Dendritic cell treated with granulocyte-macrophage colony-stimulating factor and Interleukin-4, amounts not matched to agents 40 ng/mL and 50 ng/mL, for 4 days (primary cell): ENCODE data around the gene HMOX1.
A peak's percentile ranks its signal among the peaks of the same experiment; 100 is the strongest.

Source experiments
- H3K27ac Mint-ChIP-seq: one replicate; pipeline ENCODE4 v1.8.0; 2022; ENCODE audit warnings: mild to moderate bottlenecking, mixed read lengths
- H3K27me3 Mint-ChIP-seq: one replicate; pipeline ENCODE4 v1.8.0; 2022; ENCODE audit warnings: mild to moderate bottlenecking, mixed read lengths
- H3K36me3 Mint-ChIP-seq: one replicate; pipeline ENCODE4 v1.8.0; 2022; ENCODE audit warnings: low read depth, mixed read lengths
- H3K4me1 Mint-ChIP-seq: one replicate; pipeline ENCODE4 v1.8.0; 2022; ENCODE audit warnings: low read depth, mixed read lengths
- H3K4me3 Mint-ChIP-seq: one replicate; pipeline ENCODE4 v1.8.0; 2022; ENCODE audit warnings: mild to moderate bottlenecking, moderate library complexity, mixed read lengths
- H3K9me3 Mint-ChIP-seq: one replicate; pipeline ENCODE4 v1.8.0; 2022; ENCODE audit warnings: mixed read lengths
- intact Hi-C: fragments of 100-400 bp; cut with micrococcal nuclease; formaldehyde crosslinking; loops from one replicate; pipeline ENCODE4 v1.15.0; 2022

The HMOX1 gene

GRCh38 chr22:35380537-35381423 is at the start of gene HMOX1:
Gene HMOX1 (plus strand): TSS chr22:35381096. CDS start chr22:35381174, 78 bp downstream.
- peaks cover 49% of the 10 kb centered on the region for H3K36me3 Mint-ChIP-seq
- peaks cover 83% of the 10 kb centered on the region for H3K4me1 Mint-ChIP-seq
- H3K27me3 Mint-ChIP-seq, result no peaks in the 10 kb centered on the region
- intact Hi-C loops, result loop anchor here (1.0 kb wide), 2 partner anchors 28 to 30 kb away; no protein-coding TSS in a partner anchor
- H3K4me3 Mint-ChIP-seq, result peak within 1 kb of the TSS; percentile 97
- peak within 1 kb of the TSS; percentile 88 for H3K27ac Mint-ChIP-seq
- no peaks in the 10 kb centered on the region for H3K9me3 Mint-ChIP-seq

- intact Hi-C loops, result no loop called here
- H3K9me3 Mint-ChIP-seq, result no peaks in the 10 kb centered on the region
- H3K4me1 Mint-ChIP-seq, result peaks cover 68% of the 10 kb centered on the region
- H3K27ac Mint-ChIP-seq, result peak overlapping the region; percentile 97
- no peaks in the 10 kb centered on the region for H3K27me3 Mint-ChIP-seq
- peaks cover 20% of the 10 kb centered on the region for H3K36me3 Mint-ChIP-seq
- H3K4me3 Mint-ChIP-seq, result no peak overlapping the region
Measured at GRCh38 chr22:35332278-35332677, 48.6 kb upstream of the HMOX1 start.

- Mint-ChIP-seq H3K4me1 (peaks cover 58% of the 10 kb centered on the region), H3K27ac (peak overlapping the region; percentile 97), H3K4me3 (no peak overlapping the region), H3K9me3 (no peaks in the 10 kb centered on the region), H3K36me3 (peaks cover 11% of the 10 kb centered on the region), H3K27me3 (no peaks in the 10 kb centered on the region)
- intact Hi-C loops, result no loop called here
Measured at GRCh38 chr22:35333220-35333619, 47.7 kb upstream of the HMOX1 start.

- H3K36me3 Mint-ChIP-seq, result peaks cover 3% of the 10 kb centered on the region
- no peaks in the 10 kb centered on the region for H3K9me3 Mint-ChIP-seq
- H3K4me1 Mint-ChIP-seq, result peaks cover 52% of the 10 kb centered on the region
- intact Hi-C loops, result no loop called here
- H3K4me3 Mint-ChIP-seq, result no peak overlapping the region
- H3K27me3 Mint-ChIP-seq, result no peaks in the 10 kb centered on the region
- H3K27ac Mint-ChIP-seq, result peak overlapping the region; percentile 97
Measured at GRCh38 chr22:35334004-35334403, 46.9 kb upstream of the HMOX1 start.

GRCh38 chr22:35335468-35335867 is 45.4 kb upstream of the HMOX1 start:
- Mint-ChIP-seq H3K27ac (peak overlapping the region; percentile 12), H3K4me1 (peaks cover 41% of the 10 kb centered on the region), H3K36me3 (no peaks in the 10 kb centered on the region), H3K9me3 (no peaks in the 10 kb centered on the region), H3K4me3 (no peak overlapping the region), H3K27me3 (no peaks in the 10 kb centered on the region)
- intact Hi-C loops, result no loop called here

GRCh38 chr22:35335936-35336781 is 44.7 kb upstream of the HMOX1 start:
- peak overlapping the region; percentile 12 for H3K27ac Mint-ChIP-seq
- H3K27me3 Mint-ChIP-seq, result no peaks in the 10 kb centered on the region
- H3K4me3 Mint-ChIP-seq, result no peak overlapping the region
- H3K4me1 Mint-ChIP-seq, result peaks cover 34% of the 10 kb centered on the region
- H3K36me3 Mint-ChIP-seq, result no peaks in the 10 kb centered on the region
- no peaks in the 10 kb centered on the region for H3K9me3 Mint-ChIP-seq
- intact Hi-C loops, result no loop called here

- Mint-ChIP-seq H3K36me3 (no peaks in the 10 kb centered on the region), H3K27ac (no peak overlapping the region), H3K9me3 (no peaks in the 10 kb centered on the region), H3K4me3 (no peak overlapping the region), H3K4me1 (peaks cover 18% of the 10 kb centered on the region), H3K27me3 (no peaks in the 10 kb centered on the region)
- intact Hi-C loops, result no loop called here
Measured at GRCh38 chr22:35337932-35338331, 43.0 kb upstream of the HMOX1 start.

GRCh38 chr22:35341090-35341874 is 39.6 kb upstream of the HMOX1 start:
- intact Hi-C loops, result no loop called here
- no peak overlapping the region for H3K27ac Mint-ChIP-seq

GRCh38 chr22:35342390-35342789 is 38.5 kb upstream of the HMOX1 start:
- H3K27me3 Mint-ChIP-seq, result no peaks in the 10 kb centered on the region
- intact Hi-C loops, result no loop called here
- no peak overlapping the region for H3K27ac Mint-ChIP-seq
- H3K36me3 Mint-ChIP-seq, result no peaks in the 10 kb centered on the region
- no peak overlapping the region for H3K4me3 Mint-ChIP-seq
- H3K4me1 Mint-ChIP-seq, result no peaks in the 10 kb centered on the region
- H3K9me3 Mint-ChIP-seq, result no peaks in the 10 kb centered on the region

More at GRCh38 chr22:35341090-35341874, 39.6 kb upstream of the HMOX1 start:
- Mint-ChIP-seq H3K36me3 (no peaks in the 10 kb centered on the region), H3K27me3 (no peaks in the 10 kb centered on the region), H3K4me3 (no peak overlapping the region), H3K9me3 (no peaks in the 10 kb centered on the region), H3K4me1 (no peaks in the 10 kb centered on the region)

GRCh38 chr22:35343664-35344550 is 37.0 kb upstream of the HMOX1 start:
- H3K9me3 Mint-ChIP-seq, result no peaks in the 10 kb centered on the region
- no peaks in the 10 kb centered on the region for H3K27me3 Mint-ChIP-seq
- H3K4me3 Mint-ChIP-seq, result no peak overlapping the region
- H3K27ac Mint-ChIP-seq, result no peak overlapping the region
- intact Hi-C loops, result no loop called here
- no peaks in the 10 kb centered on the region for H3K36me3 Mint-ChIP-seq
- peaks cover 12% of the 10 kb centered on the region for H3K4me1 Mint-ChIP-seq

- intact Hi-C loops, result no loop called here
- no peak overlapping the region for H3K27ac Mint-ChIP-seq
Measured at GRCh38 chr22:35344956-35345690, 35.8 kb upstream of the HMOX1 start.

GRCh38 chr22:35345808-35346505 is 34.9 kb upstream of the HMOX1 start:
- no peak overlapping the region for H3K4me3 Mint-ChIP-seq
- H3K27ac Mint-ChIP-seq, result no peak overlapping the region
- intact Hi-C loops, result no loop called here
- no peaks in the 10 kb centered on the region for H3K9me3 Mint-ChIP-seq
- H3K27me3 Mint-ChIP-seq, result no peaks in the 10 kb centered on the region
- H3K4me1 Mint-ChIP-seq, result peaks cover 29% of the 10 kb centered on the region
- H3K36me3 Mint-ChIP-seq, result peaks cover 6% of the 10 kb centered on the region

More at GRCh38 chr22:35344956-35345690, 35.8 kb upstream of the HMOX1 start:
- H3K4me3 Mint-ChIP-seq, result no peak overlapping the region
- H3K4me1 Mint-ChIP-seq, result peaks cover 21% of the 10 kb centered on the region
- H3K36me3 Mint-ChIP-seq, result peaks cover 6% of the 10 kb centered on the region
- no peaks in the 10 kb centered on the region for H3K27me3 Mint-ChIP-seq
- H3K9me3 Mint-ChIP-seq, result no peaks in the 10 kb centered on the region
